ENCODE data around the gene KRR1.

- TF ChIP-seq, protein P1, sequence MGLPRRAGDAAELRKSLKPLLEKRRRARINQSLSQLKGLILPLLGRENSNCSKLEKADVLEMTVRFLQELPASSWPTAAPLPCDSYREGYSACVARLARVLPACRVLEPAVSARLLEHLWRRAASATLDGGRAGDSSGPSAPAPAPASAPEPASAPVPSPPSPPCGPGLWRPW (IDR thresholded peaks at IDR 0.05), result no peak
- TF ChIP-seq, protein P2, sequence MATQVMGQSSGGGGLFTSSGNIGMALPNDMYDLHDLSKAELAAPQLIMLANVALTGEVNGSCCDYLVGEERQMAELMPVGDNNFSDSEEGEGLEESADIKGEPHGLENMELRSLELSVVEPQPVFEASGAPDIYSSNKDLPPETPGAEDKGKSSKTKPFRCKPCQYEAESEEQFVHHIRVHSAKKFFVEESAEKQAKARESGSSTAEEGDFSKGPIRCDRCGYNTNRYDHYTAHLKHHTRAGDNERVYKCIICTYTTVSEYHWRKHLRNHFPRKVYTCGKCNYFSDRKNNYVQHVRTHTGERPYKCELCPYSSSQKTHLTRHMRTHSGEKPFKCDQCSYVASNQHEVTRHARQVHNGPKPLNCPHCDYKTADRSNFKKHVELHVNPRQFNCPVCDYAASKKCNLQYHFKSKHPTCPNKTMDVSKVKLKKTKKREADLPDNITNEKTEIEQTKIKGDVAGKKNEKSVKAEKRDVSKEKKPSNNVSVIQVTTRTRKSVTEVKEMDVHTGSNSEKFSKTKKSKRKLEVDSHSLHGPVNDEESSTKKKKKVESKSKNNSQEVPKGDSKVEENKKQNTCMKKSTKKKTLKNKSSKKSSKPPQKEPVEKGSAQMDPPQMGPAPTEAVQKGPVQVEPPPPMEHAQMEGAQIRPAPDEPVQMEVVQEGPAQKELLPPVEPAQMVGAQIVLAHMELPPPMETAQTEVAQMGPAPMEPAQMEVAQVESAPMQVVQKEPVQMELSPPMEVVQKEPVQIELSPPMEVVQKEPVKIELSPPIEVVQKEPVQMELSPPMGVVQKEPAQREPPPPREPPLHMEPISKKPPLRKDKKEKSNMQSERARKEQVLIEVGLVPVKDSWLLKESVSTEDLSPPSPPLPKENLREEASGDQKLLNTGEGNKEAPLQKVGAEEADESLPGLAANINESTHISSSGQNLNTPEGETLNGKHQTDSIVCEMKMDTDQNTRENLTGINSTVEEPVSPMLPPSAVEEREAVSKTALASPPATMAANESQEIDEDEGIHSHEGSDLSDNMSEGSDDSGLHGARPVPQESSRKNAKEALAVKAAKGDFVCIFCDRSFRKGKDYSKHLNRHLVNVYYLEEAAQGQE (IDR thresholded peaks at IDR 0.05), result no peak
- no peak for TF ChIP-seq SREBF2 (IDR thresholded peaks at IDR 0.05)
- TF ChIP-seq JUNB (IDR thresholded peaks at IDR 0.05), result no peak
- TF ChIP-seq, protein P3, sequence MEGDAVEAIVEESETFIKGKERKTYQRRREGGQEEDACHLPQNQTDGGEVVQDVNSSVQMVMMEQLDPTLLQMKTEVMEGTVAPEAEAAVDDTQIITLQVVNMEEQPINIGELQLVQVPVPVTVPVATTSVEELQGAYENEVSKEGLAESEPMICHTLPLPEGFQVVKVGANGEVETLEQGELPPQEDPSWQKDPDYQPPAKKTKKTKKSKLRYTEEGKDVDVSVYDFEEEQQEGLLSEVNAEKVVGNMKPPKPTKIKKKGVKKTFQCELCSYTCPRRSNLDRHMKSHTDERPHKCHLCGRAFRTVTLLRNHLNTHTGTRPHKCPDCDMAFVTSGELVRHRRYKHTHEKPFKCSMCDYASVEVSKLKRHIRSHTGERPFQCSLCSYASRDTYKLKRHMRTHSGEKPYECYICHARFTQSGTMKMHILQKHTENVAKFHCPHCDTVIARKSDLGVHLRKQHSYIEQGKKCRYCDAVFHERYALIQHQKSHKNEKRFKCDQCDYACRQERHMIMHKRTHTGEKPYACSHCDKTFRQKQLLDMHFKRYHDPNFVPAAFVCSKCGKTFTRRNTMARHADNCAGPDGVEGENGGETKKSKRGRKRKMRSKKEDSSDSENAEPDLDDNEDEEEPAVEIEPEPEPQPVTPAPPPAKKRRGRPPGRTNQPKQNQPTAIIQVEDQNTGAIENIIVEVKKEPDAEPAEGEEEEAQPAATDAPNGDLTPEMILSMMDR (IDR thresholded peaks at IDR 0.05), result no peak
- TF ChIP-seq RFX5 (IDR thresholded peaks at IDR 0.05), result no peak
- TF ChIP-seq ZFP36 (IDR thresholded peaks at IDR 0.05; ENCODE audit: borderline replicate concordance, partially characterized antibody), result no peak
- TF ChIP-seq ZSCAN20 (CRISPR knock-in tag; IDR thresholded peaks at IDR 0.05), result no peak
- TF ChIP-seq EHMT2 (IDR thresholded peaks at IDR 0.05; ENCODE audit: low read depth), result no peak
- no peak for TF ChIP-seq CBX2 (IDR thresholded peaks at IDR 0.05; ENCODE audit: borderline replicate concordance, low read depth)
- TF ChIP-seq, protein P4, sequence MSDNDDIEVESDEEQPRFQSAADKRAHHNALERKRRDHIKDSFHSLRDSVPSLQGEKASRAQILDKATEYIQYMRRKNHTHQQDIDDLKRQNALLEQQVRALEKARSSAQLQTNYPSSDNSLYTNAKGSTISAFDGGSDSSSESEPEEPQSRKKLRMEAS (IDR thresholded peaks at IDR 0.05), result no peak
- TF ChIP-seq, protein P5, sequence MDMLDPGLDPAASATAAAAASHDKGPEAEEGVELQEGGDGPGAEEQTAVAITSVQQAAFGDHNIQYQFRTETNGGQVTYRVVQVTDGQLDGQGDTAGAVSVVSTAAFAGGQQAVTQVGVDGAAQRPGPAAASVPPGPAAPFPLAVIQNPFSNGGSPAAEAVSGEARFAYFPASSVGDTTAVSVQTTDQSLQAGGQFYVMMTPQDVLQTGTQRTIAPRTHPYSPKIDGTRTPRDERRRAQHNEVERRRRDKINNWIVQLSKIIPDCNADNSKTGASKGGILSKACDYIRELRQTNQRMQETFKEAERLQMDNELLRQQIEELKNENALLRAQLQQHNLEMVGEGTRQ (IDR thresholded peaks at IDR 0.05), result no peak
- TF ChIP-seq SMC3 (IDR thresholded peaks at IDR 0.05), result no peak
These were observed 40.1 kb upstream of the KRR1 start for GRCh38 chr12:75551477-75551876.

All from A549 (cell line).